Sigmoid colon (tissue), 7 donors: ENCODE results near the gene L1TD1. TPM values are rescaled to one million over a fixed set of nuclear protein-coding genes. Genes with fewer than 3 reads are reported as not detected.
"Not testable (repeated sequence)": the region's sequence is repeated elsewhere in the genome, so short reads cannot be mapped to it uniquely, and the experiment has no call there.

ENCODE experiments used
- DNase-seq: peaks from one replicate; pipeline ENCODE4 v3.0.0-alpha.2; 2019
- H3K27ac ChIP-seq, 4 donors: fragments of 200-600 bp; sonication (generic); one replicate each; pipeline ENCODE4 v1.5.1; 2016 to 2019; ENCODE audit warnings: mild to moderate bottlenecking in 1 of 4
- H3K27me3 ChIP-seq, 3 donors: fragments of 200-600 bp; sonication (generic); one replicate each; pipeline ENCODE4 v1.5.1; 2019; ENCODE audit warnings: mild to moderate bottlenecking in 1 of 3
- H3K36me3 ChIP-seq, 4 donors: fragments of 200-600 bp; sonication (generic); one replicate each; pipeline ENCODE4 v1.5.1; 2016 to 2019
- H3K4me1 ChIP-seq, 4 donors: fragments of 200-600 bp; sonication (generic); one replicate each; pipeline ENCODE4 v1.5.1; 2017 to 2019
- H3K4me3 ChIP-seq, 4 donors: fragments of 200-600 bp; sonication (generic); one replicate each; pipeline ENCODE4 v1.5.1; 2017 to 2019; ENCODE audit warnings: mild to moderate bottlenecking in 2 of 4, moderate library complexity in 1 of 4
- H3K9me3 ChIP-seq, 4 donors: fragments of 200-600 bp in 3 of 4; sonication (generic) in 3 of 4; one replicate each; pipeline versions ENCODE4 v1.5.1 to v1.6.1; 2013 to 2019
- CTCF ChIP-seq, 4 experiments: fragments of 450-650 bp in 3 of 4; fragments of 200-600 bp in 1 of 4; IDR thresholded peaks; one replicate each; pipeline ENCODE4 v1.5.1; 2016 to 2019; ENCODE audit warnings: antibody characterized with exemption in 4 of 4, mild to moderate bottlenecking in 3 of 4, moderate library complexity in 2 of 4
- EP300 ChIP-seq, 4 donors: sonication (generic); formaldehyde crosslinking; IDR thresholded peaks; one replicate each; pipeline ENCODE4 v1.6.1; 2017; ENCODE audit warnings: antibody characterized with exemption in 4 of 4
- POLR2A ChIP-seq, 2 donors: fragments of 450-650 bp; IDR thresholded peaks; one replicate each; pipeline ENCODE4 v1.6.1; 2016; ENCODE audit warnings: antibody characterized with exemption in 2 of 2, mild to moderate bottlenecking in 2 of 2, moderate library complexity in 2 of 2
- POLR2AphosphoS5 ChIP-seq, 4 donors: sonication (generic); formaldehyde crosslinking; IDR thresholded peaks; one replicate each; pipeline ENCODE4 v1.6.1; 2017; ENCODE audit warnings: antibody characterized with exemption in 4 of 4
- WGBS, 2 donors: extraction: QIAGEN DNeasy Blood & Tissue Kit; methylation state at CpG; one replicate each; pipeline ENCODE4 v1.1.7; 2013; 5-methylcytosine and 5-hydroxymethylcytosine counted together
- intact Hi-C: fragments of 100-400 bp; cut with DNase I; formaldehyde crosslinking; loops from one replicate; pipeline ENCODE4 v1.15.1; 2023
- polyA plus RNA-seq, 3 donors: library from polyadenylated mRNA; stranded (reverse); fragments of 200-250 nt; gene quantifications; one replicate each; pipeline ENCODE4 v1.2.3, GENCODE V29; 2013
- total RNA-seq, 4 donors: library from RNA; depleted of rRNA; stranded (reverse); fragments of >200 nt; gene quantifications; one replicate each; pipeline ENCODE4 v1.1.0, GENCODE V29; 2016
- donor health status: healthy with polysubstance abuse.
- donor health status: Bipolar disorder and iron deficiency.
- donor health status: healthy.

The L1TD1 gene
- total and polyA plus RNA-seq, 7 donors, result under 0.01 to 8.0 (median 1.4) TPM; not detected in 1

GRCh38 chr1:62175568-62176179 lies 19.0 kb upstream of the L1TD1 start:
- no peaks in the 10 kb centered on the region for H3K36me3 ChIP-seq

GRCh38 chr1:62176597-62177312 lies 17.9 kb upstream of the L1TD1 start:
- no peaks in the 10 kb centered on the region for H3K27me3 ChIP-seq
- H3K36me3 ChIP-seq, result no peaks in the 10 kb centered on the region
- no peak for TF ChIP-seq EP300 (IDR thresholded peaks at IDR 0.05)
- TF ChIP-seq CTCF (IDR thresholded peaks at IDR 0.05), result no peak
- TF ChIP-seq POLR2A (IDR thresholded peaks at IDR 0.05), result no peak
- TF ChIP-seq POLR2AphosphoS5 (IDR thresholded peaks at IDR 0.05), result no peak
- DNase-seq, result no peak
- no peak overlapping the region for H3K4me3 ChIP-seq
- no peaks in the 10 kb centered on the region for H3K4me1 ChIP-seq
- H3K27ac ChIP-seq, result no peak overlapping the region
- 88 to 91% methylated on average over 14 of the region's 14 CpGs for WGBS, 2 donors
- no peaks in the 10 kb centered on the region for H3K9me3 ChIP-seq
- intact Hi-C loops, result no loop called here

More at GRCh38 chr1:62175568-62176179, 19.0 kb upstream of the L1TD1 start:
- WGBS, 2 donors, result 51 to 53% methylated on average over 9 of the region's 9 CpGs
- DNase-seq, result no peak
- TF ChIP-seq CTCF (IDR thresholded peaks at IDR 0.05) (peak; percentile 16 to 65 (median 60)), POLR2A (IDR thresholded peaks at IDR 0.05) (no peak)
- intact Hi-C loops, result loop anchor here (1.0 kb wide), 1 partner anchor 232 kb away; no protein-coding TSS in a partner anchor
- H3K27me3 ChIP-seq, result no peaks in the 10 kb centered on the region
- no peak overlapping the region for H3K27ac ChIP-seq
- H3K4me1 ChIP-seq, result no peaks in the 10 kb centered on the region
- no peak overlapping the region for H3K4me3 ChIP-seq
- H3K9me3 ChIP-seq, result no peaks in the 10 kb centered on the region

DNA sequence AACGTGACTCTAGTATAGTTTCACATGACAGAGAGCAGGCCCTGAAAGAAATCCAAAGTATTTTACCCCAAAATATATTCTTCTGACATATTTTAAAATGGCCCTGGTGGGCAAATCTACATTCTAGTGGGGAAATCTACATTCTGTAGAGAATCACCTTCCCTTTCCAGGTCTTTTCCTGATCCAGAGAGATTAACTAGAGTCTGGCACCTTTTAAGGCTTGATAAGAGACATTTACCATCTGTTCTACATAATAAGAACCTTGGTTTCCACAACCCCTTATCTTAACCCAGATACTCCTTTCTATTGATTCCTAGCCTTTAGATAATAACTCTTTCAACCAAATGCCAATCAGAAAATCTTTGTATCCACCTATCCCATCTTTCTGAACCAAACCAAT lies 17.0 kb upstream of the L1TD1 start:
- no peak for DNase-seq
- H3K27me3 ChIP-seq, result no peaks in the 10 kb centered on the region
- WGBS, 2 donors, result 79 to 81% methylated on average over 1 of the region's 1 CpG
- H3K27ac ChIP-seq, result no peak overlapping the region
- H3K9me3 ChIP-seq, result no peaks in the 10 kb centered on the region
- no peaks in the 10 kb centered on the region for H3K4me1 ChIP-seq
- TF ChIP-seq EP300 (IDR thresholded peaks at IDR 0.05) (no peak), CTCF (IDR thresholded peaks at IDR 0.05) (no peak)
- H3K4me3 ChIP-seq, result no peak overlapping the region
- intact Hi-C loops, result no loop called here
- H3K36me3 ChIP-seq, result no peaks in the 10 kb centered on the region

- intact Hi-C loops, result no loop called here
- no peak for TF ChIP-seq CTCF (IDR thresholded peaks at IDR 0.05)
- no peak for TF ChIP-seq EP300 (IDR thresholded peaks at IDR 0.05)
- TF ChIP-seq POLR2A (IDR thresholded peaks at IDR 0.05), result no peak
- no peak for TF ChIP-seq POLR2AphosphoS5 (IDR thresholded peaks at IDR 0.05)
- H3K4me3 ChIP-seq, result no peak overlapping the region
- no peaks in the 10 kb centered on the region for H3K36me3 ChIP-seq
- H3K27ac ChIP-seq, result no peak overlapping the region
- H3K4me1 ChIP-seq, result no peaks in the 10 kb centered on the region
- no peak for DNase-seq
- no peaks in the 10 kb centered on the region for H3K9me3 ChIP-seq
- WGBS, 2 donors, result 93 to 96% methylated on average over 7 of the region's 7 CpGs
- no peaks in the 10 kb centered on the region for H3K27me3 ChIP-seq
Observed at GRCh38 chr1:62178372-62178771, 16.3 kb upstream of the L1TD1 start.

DNA sequence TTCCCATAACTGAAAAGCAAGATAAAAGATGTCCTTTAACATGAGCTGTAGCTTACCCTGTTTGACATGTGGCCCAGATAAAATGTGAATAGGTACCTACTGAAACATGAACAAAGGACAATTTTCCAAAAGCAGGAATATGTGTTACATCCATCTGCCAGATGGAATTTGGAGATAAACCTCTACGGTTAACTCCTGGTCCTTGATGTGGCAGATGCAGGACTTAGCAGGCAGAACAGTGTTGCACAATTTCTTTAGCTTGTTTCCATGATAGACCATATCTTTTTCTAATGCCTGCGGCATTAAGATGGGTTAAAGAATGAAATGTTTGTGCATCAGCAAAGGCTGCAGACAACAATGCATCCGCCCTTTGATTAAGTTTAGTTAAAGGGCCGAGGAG lies 14.6 kb upstream of the L1TD1 start:
- intact Hi-C loops, H3K36me3 ChIP-seq, H3K27ac ChIP-seq, H3K27me3 ChIP-seq, H3K4me3 ChIP-seq, H3K4me1 ChIP-seq, H3K9me3 ChIP-seq, DNase-seq: not testable (repeated sequence)
- 42 to 76% methylated on average over 4 of the region's 4 CpGs for WGBS, 2 donors
